ENCODE data around the gene C7orf33.

The C7orf33 gene

DNA sequence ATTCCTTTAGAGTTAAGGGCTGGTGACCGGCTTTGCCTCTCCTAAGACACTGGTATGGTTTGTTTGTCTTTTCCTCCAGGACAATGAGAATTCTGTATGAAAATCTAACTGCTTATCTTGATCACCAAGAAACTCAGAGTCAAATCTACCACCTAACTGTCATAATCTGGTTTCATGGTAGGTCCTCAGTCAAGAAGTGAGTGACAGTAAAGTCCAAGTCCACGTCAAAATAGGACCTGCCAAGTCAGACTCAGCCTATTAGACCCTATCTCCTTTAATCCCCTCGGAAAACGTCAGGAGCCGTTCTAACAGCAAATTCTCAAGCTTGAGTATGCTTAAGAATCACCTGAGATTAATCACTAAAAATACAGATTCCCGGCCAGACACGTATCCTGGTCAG lies 37.4 kb downstream of the C7orf33 start:
- DNase-seq (ENCODE audit: low read depth) = no peak

DNA sequence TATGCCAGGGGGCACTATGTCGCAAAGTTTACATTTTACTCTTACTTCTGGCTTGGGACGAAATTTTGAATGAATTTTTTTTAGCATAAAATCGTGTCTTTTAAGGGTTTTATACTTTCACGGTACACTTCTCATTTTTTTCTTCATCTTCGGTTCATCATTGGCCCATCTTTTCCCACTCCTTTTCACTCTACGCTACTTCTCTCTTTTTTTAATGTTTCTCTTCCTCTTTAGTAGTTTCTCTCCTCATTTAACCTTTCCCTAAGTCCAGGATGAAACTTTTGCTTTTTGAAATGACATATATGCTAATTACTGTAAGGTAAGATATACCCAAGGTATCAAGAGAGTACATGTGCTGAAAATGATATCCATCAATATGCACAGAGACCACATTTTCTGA lies 39.5 kb downstream of the C7orf33 start:
- DNase-seq (ENCODE audit: low read depth) = no peak

DNA sequence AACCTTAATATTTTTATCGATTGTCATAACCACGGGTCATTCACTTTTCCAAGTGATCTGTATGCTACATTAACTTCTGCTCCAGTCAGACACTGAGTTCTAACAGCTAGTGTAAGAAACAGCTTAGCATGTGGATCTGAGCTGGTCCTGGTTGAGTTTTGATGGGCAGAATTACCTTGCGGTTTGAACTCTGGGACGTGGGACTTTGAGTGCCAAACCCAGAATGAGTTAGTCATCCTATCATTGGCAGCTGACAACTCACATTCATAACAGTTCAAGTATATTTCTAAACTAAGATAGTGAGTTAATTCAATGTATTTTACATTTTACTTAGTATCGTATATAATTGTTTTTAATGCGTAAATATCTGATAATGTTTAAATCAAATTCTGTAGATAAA lies 43.2 kb downstream of the C7orf33 start:
- DNase-seq (ENCODE audit: low read depth) = no peak

DNA sequence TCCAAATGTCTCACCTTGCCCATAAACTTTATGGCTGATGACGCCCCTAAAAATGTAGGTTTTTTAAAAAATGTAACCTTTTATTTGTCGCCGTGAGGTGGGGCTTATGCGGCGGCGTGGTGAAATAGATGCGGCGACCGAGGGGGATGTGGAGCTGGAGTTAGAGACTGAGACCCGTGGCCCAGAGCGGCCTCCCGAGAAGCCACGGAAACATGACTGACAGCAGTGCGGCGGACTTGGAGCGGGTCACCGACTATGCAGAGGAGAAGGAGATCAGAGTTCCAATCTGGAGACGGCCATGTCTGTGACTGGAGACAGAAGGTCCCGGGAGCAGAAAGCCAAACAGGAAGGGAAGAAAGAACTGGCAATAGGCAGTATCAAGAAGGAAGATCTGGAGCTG lies 46.5 kb downstream of the C7orf33 start:
- no peak for DNase-seq (ENCODE audit: low read depth)

DNA sequence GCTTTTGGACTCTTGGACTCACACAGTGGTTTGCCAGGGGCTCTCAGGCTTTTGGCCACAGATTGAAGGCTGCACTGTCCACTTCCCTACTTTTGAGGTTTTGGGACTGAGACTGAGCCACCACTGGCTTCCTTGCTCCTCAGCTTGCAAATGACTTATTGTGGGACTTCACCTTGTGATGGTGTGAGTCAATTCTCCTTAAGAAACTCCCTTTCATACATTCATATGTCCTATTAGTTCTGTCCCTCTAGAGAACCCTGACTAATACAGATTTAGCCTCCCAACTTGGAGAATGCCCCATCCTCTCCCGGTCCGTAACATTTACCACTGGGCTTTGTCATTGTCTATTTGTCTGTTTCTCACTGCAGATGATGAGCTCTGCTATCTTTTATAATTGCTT lies 55.3 kb downstream of the C7orf33 start:
- DNase-seq (ENCODE audit: low read depth) = no peak

DNA sequence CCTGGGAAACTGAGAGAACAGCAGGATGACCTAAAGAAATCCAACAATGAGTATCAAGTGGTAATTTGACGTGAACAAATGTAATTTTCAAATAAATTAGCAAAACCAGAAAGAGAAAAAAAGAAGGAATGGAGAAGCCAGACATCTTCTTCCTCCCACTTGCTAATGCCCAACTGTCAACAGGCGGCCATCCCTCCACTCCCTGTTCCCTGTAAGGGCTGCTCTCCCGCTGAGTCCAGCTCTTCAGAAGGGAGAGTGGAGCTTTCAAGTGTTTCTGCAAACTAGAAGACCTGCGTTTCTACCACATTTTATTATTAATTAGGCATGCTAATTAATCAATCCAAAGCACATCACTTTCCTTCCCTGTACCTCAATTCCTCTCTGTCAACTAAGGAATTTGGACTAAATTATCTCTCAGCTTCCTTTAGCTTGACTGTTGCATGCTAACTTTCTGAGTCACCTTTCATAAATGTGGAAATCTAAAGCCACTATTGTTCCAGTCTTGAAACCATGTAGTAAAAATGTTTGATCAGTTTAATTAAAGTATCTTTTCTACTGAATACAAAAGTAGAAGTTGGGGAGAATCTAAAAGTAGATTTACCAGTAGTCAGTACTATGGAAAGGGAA lies 59.8 kb downstream of the C7orf33 start:
- no peak for DNase-seq (ENCODE audit: low read depth)

DNA sequence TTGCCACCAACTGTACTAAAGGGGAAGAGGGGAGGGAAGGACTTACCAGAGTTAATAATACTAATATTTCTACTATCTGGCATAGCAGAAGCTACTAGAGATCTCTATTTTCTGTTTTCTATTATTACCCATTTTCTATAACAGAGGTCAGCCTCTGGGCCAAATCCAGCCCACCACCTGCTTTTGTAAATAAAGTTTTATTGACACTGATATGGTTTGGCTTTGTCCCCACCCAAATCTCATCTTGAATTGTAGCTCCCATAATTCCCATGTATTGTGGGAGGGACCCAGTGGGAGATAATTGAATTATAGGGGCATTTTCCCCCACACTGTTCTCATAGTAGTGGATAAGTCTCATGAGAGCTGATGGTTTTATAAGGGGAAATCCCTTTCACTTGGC lies 62.2 kb downstream of the C7orf33 start:
- no peak for DNase-seq (ENCODE audit: low read depth)

DNA sequence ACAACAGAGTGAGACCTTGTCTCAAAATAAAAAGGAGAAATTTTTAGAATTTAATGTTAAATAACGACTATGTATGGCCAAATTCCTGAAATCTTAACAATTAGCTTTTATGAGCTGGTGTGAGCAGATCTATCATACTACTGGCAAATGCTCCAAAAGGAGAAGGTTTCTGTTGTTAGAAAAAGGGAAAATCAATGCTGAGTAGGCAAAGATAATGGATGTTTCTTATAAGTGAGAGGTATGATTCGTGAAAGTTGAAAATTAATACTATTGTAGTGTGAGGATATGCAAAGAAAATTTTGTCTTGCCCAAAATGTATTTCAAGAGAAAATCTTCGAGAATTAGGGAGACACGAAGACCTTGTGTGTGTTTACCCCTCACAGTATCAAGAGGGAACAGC lies 67.4 kb downstream of the C7orf33 start:
- no peak for DNase-seq (ENCODE audit: low read depth)

DNA sequence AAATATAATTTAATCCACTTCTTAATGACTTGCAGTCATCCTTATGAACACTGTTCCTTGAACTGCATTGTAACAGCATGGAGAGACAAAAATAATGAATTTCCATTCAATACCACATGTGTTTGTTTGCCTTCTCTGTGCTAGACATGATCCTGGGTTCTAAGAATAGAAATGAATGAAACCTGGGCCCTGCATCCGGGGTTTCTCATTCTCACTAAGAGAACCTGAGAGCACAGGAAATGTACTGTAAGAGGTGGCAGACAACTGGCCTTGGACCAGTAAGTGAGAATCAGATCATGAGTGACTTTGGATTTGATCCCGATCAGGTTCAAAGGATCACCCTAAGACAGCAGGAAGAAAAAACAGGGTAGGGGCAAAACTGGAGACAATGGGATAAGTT lies 70.9 kb downstream of the C7orf33 start:
- DNase-seq (ENCODE audit: low read depth) = no peak

DNA sequence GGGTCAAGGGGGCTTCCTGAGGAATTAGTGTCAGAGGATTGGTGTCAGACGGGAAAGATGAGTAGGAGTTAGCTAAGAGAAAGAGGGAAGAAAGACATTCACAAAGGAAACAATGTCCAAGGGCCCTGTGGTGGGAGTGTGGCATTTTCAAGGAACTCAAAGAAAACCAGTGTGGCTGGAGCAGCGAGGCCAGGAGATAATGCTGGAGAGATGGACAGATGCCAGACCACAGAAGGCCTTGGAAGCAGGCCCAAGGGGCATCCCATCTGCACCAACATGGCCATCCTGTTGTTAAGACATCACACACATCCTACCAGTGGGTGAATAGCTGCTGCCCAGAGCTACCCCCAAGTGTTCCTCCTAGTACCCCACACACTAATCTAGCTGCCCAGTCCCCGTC lies 72.1 kb downstream of the C7orf33 start:
- no peak for DNase-seq (ENCODE audit: low read depth)

DNA sequence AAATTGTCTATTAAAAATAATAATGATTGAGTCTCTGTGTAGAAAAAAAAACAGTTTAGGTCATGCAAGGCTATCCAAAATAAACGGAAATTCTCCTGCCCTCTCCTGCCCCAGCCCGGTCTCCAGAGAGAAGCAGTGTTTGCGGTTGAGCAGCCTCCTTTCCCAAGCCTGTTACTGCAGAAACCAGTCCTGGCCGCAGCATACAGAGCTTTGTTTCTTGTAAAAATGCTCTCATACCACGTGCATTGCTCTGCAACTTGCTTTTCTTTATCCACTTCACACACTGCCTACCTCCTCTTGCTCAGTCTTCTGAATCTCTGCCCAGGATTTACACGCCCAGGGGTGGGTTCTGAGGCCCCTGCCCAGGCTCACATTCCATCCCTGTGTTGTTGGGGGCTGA lies 73.8 kb downstream of the C7orf33 start:
- DNase-seq (ENCODE audit: low read depth) = no peak

DNA sequence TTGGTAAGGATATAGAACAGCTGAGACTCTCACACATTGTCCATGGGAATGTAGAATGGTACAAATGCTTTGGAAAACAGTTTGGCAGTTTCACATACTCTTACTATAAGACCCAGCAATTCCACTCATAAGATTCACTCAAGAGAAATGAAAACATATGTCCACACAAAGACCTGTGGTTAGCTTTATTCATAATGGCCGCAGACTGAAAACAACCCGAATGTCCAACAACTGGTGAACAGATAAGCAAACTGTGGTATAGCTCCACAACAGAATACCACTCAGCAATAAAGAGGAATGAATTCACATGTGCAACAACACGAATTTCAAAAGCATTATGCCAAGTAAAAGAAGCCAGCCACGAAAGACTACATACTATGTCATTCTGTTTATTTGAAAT lies 74.7 kb downstream of the C7orf33 start:
- no peak for DNase-seq (ENCODE audit: low read depth)
